ENCODE measurements around the gene FGFRL1. TPM values are rescaled to one million over a fixed set of nuclear protein-coding genes. Genes with fewer than 3 reads are reported as not detected.

FGFRL1 gene
- total RNA-seq, 2 donors from 2014 or later: 61.1 to 84.0 TPM

DNA sequence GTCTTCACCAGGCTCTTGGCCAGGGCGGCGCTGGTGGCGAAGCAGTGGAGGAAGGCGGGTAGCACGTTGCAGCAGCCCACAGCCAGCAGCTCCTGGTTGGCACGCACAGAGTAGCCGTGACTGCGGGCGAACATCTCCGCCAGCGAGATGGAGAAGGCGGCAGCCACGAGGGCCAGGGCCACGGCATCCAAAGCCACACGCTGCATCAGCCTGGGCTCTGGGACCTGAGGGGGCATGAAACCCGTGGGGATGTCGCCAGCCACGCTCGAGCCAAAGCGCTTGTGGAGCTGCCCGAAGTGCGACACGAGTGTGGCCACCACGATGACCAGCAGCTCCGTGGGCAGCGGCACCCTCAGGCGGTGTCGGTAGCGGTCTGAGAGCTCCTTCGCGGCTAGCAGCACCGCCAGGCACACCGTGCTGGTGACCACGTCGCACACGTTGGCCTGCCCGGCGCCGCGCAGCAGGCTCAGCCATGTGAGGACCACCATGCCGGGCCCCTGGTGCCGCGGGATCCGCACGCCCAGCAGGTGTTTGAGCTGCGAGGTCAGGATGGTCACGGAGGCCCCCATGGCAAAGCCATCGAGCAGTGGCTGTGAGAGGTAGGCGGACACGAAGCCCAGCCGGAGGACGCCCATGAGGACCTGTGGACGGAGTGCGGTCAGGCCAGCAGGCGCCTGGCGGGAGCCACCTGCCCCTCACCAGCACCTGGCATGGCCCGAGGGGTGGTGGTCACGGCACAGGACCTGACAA is 21.5 kb upstream of the FGFRL1 start:
- TF ChIP-seq, protein P1, sequence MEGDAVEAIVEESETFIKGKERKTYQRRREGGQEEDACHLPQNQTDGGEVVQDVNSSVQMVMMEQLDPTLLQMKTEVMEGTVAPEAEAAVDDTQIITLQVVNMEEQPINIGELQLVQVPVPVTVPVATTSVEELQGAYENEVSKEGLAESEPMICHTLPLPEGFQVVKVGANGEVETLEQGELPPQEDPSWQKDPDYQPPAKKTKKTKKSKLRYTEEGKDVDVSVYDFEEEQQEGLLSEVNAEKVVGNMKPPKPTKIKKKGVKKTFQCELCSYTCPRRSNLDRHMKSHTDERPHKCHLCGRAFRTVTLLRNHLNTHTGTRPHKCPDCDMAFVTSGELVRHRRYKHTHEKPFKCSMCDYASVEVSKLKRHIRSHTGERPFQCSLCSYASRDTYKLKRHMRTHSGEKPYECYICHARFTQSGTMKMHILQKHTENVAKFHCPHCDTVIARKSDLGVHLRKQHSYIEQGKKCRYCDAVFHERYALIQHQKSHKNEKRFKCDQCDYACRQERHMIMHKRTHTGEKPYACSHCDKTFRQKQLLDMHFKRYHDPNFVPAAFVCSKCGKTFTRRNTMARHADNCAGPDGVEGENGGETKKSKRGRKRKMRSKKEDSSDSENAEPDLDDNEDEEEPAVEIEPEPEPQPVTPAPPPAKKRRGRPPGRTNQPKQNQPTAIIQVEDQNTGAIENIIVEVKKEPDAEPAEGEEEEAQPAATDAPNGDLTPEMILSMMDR (IDR thresholded peaks at IDR 0.05): no peak
- Histone ChIP-seq H3K27me3 (replicated peaks; ENCODE audit: insufficient read depth) (no peaks in the 10 kb centered on the region), H3K4me3 (no peak overlapping the region), H3K9me3 (no peaks in the 10 kb centered on the region), H3K36me3 (no peaks in the 10 kb centered on the region), H3K4me1 (ENCODE audit: control insufficient read depth in 1 of 2, low read depth in 2 of 2) (peaks cover 14 to 24% of the 10 kb centered on the region in 2 donors), H3K27ac (no peak overlapping the region)
- DNase-seq (ENCODE audit: low spot score) (no peak), ATAC-seq (ENCODE audit: insufficient number of reproducible peaks, low FRiP score, low read depth) (no peak)

DNA sequence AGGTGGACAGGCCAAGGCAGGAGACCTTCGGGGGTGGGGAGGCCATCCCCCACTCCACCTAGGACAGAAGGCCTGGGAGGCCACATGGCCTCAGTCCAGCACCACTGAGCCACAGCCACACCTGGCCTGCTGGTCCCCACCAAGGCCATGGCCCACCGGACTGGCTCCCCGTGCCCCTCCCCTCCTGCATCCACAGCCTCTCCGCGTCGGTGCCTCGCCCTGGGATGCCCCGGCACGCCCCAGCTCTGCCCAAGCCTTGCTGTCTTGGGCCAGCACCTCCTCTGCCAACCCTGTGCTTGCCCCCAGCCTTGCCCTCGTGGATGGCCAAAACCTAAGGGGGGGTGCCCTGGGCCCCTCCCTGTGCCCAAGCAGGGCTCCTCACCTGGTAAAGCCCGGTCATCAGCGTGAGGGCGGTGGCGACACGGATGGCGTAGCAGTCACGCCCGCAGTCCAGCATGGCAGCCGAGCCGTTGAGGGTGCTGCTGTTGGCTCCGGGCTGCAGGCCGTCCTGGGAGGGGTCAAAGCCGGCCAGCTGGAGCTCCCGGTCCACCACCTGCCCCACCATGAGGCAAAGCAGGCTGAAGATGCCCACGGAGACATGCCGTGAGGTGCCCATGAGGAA is 20.6 kb upstream of the FGFRL1 start:
- H3K4me1 ChIP-seq (ENCODE audit: control insufficient read depth in 1 of 2, low read depth in 2 of 2): peaks cover 12 to 20% of the 10 kb centered on the region in 2 donors
- ATAC-seq (ENCODE audit: insufficient number of reproducible peaks, low FRiP score, low read depth): no peak
- TF ChIP-seq, protein P1 (IDR thresholded peaks at IDR 0.05): no peak

DNA sequence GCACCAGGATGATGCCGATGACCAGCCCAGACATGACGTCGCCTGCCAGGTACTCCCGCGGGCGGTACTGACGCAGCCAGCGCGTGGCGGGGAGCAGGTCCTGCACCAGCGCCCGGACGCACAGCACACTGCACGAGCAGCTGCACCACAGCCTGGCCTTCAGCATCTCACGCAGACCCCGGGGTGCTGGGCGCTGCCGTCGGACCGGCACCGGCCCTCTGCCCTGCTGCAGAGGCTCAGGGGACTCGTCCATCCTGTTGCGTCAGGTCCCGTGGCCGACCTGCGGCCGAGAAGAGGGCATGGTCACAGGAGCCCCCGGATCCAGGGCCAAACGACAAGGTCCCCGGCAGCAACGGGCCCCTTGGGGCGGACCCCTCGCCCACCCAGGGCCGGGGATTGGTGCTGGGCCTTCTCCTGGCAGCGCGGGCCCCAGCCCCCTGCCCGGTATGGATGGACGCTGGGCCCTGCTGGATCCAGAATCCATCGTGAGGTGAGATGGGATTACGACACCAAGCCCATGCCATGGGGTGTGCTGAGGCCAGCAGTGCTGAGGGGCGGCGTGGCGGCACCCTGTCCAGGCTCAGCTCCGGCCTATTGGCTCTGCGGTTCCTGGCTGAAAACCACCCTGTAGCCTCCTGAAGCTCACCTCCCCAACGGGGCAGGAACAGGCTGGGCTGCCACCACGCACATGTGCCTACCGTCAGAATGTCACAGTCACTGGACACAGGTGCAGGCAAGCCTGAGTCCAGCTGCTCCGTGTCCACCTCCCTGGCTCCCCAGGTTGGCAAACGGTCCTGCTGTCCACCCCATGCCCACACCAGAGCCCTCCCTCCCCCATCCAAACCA is 19.8 kb upstream of the FGFRL1 start:
- no peak for ATAC-seq (ENCODE audit: insufficient number of reproducible peaks, low FRiP score, low read depth)
- Histone ChIP-seq H3K4me1 (ENCODE audit: control insufficient read depth in 1 of 2, low read depth in 2 of 2) (peaks cover 7 to 13% of the 10 kb centered on the region in 2 donors), H3K9me3 (no peaks in the 10 kb centered on the region), H3K36me3 (no peaks in the 10 kb centered on the region), H3K27me3 (replicated peaks; ENCODE audit: insufficient read depth) (no peaks in the 10 kb centered on the region), H3K4me3 (no peak overlapping the region), H3K27ac (no peak overlapping the region)
- TF ChIP-seq, protein P1 (IDR thresholded peaks at IDR 0.05): no peak
- no peak for DNase-seq (ENCODE audit: low spot score)

More for the DNA sequence above, 20.6 kb upstream of the FGFRL1 start:
- H3K27ac ChIP-seq: no peak overlapping the region
- no peaks in the 10 kb centered on the region for H3K27me3 ChIP-seq (replicated peaks; ENCODE audit: insufficient read depth)
- no peaks in the 10 kb centered on the region for H3K36me3 ChIP-seq
- no peak overlapping the region for H3K4me3 ChIP-seq
- H3K9me3 ChIP-seq: no peaks in the 10 kb centered on the region
- no peak for DNase-seq (ENCODE audit: low spot score)

DNA sequence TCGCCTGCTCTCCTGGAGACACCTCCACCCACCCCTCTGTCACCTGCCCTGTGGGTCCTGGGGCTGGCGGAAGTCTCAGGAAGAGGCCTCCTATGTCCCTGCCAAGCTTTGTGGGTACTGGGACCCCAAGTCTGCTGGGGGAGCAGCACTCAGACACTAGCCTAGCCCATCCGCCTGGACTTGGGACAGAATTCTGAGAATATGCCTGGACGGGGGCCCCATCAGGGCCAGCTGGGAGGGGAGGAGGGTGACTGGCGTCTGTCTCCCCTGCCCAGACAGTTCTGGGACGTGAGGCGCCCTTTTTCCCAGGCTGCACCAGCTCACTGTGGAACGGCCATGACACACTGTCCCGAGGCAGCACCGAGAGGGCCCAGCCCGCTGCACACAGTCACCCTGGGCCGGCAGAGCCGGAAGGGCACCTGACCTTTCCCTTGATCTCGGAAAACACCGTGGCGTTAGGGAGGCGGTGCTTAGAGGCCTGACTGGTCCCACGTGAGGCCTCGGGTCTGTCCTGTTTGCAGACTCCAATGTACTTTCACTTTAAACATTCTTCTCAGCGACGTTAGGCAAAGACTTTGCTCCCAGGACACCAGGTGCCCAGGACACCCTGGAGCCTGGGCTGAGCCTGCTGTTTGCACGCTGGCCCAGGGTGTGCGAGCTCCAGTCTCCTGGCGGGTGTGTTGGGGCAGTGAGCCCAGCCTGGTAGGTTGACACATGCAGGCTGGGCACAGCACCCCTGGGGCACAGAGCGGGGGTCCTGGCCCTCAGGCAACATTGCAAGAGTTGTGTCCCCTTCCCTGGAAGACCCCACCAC is 18.9 kb upstream of the FGFRL1 start:
- DNase-seq (ENCODE audit: low spot score) (no peak), ATAC-seq (ENCODE audit: insufficient number of reproducible peaks, low FRiP score, low read depth) (no peak)
- Histone ChIP-seq H3K4me1 (ENCODE audit: control insufficient read depth in 1 of 2, low read depth in 2 of 2) (peaks cover 5 to 10% of the 10 kb centered on the region in 2 donors), H3K36me3 (no peaks in the 10 kb centered on the region), H3K27me3 (replicated peaks; ENCODE audit: insufficient read depth) (peaks cover 1% of the 10 kb centered on the region), H3K27ac (no peak overlapping the region), H3K9me3 (no peaks in the 10 kb centered on the region), H3K4me3 (no peak overlapping the region)
- TF ChIP-seq, protein P1 (IDR thresholded peaks at IDR 0.05): no peak

Data from thoracic aorta (tissue), 2 donors.